Activated CD4-positive, alpha-beta T cell treated with anti-CD3 and anti-CD28 coated beads, Interleukin-2, Interleukin-6, amounts not matched to agents 100 ng/mL and 50 ng/mL, durations not matched to agents 16 hours and 8 hours (primary cell): ENCODE results near the gene DUSP8.

Experiments
- DNase-seq: peaks from one replicate; pipeline ENCODE4 v3.0.0-alpha.2; 2020

Gene DUSP8

DNA sequence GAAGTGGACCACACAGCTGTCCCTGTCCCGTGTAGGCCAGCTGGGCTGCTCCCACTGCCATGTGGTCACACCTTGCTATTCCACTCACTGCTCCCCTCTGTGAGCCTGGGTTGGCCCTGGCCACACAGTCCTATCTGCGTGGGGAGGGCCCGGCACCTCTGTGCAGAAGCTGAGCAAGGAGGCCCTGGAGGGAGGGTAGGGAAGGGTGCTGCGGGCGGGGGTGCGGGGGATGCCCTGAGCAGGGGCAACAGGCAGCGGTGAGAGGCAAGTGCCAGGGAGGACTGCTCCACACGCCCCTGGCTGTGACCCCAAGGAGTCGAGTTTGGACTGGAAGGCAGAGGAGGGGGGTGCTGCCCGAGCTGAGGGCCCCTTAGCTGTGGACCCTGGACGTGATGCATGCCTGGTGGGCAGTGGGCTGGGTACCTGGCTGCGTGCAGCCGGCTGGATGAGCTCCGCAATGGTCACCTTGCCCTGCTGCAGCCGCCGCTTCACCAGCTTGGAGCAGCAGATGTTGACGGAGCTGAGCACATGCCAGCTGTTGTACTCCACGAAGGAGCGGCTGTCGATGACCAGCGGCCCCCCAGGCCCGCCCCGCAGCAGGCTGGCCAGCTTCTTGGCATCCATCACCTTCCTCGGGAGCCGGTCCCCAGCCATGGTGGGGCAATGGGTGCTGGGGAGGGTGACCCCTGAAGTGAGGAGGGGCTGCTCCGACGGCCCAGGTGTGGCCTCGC, 6.7 kb downstream of the DUSP8 start:
- DNase-seq = no peak

DNA sequence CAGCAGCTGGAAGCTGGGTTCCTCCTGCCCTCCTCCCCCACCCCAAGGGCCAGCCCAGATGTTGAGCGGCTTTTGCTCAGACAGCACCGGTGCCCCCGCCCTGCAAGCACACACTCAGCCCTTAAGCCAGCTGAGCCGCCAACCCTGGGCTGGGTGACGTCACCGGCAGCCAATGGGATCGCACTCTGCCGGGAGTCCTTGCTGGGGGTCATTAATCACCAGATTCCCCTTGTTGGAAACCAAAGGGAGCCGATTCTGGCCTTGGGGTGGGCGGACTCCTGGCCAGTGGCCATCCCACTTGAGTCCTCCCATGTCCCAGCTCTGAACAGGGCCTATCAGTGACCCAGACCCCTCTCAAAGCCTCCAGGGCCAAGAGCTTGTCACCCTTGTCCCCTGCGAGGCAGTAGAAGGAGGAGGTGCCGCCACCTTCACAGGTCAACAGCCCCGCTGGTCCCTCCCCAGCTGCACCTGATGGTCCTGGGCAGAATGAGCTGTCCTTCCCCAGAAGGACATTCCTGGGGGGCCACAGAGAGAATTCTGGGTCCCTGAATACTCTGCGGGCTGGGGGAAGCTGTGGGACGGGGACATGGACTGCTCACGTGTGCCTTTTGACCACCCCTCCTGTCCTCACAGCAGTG, 7.4 kb downstream of the DUSP8 start:
- no peak for DNase-seq

DNA sequence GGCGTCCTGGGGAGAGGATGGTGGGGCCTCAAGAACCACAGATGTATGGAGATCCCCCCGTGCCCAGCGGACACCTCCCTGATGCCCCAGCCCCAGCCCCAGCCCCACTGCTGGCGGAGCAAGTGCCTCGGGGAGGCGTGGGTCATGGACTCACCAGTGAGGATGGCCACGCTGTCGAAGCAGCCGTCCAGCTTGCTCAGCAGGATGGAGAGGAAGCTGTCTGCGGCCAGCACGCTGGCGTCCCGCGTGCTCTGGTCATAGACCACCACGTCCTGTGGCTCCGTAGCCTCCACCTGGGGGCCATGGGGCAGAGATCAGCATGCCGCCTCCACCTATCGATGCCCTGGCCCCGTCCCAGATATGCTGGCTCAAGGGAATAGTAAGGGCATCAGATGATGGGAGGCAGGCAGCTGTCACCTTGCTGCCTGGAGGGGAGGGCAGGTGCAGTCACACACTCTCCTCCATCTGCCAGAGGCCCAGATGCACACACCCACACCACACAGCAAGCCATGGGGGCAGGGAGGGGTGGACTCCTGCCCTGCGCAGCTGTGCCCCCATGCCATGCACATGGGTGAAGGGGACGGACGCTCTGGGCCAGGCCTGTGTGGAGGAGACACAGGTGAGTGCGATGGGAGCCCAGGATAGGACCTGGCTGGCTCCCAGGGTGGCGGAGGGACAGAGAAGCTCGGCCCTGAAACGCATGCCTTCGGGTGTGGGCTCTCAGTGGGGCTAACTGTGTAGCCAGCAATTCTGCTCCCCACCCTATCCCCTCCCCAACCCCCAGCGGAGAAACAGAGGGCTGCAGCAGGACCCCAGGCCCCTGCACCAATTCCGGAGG, 8.2 kb downstream of the DUSP8 start:
- DNase-seq = no peak

DNA sequence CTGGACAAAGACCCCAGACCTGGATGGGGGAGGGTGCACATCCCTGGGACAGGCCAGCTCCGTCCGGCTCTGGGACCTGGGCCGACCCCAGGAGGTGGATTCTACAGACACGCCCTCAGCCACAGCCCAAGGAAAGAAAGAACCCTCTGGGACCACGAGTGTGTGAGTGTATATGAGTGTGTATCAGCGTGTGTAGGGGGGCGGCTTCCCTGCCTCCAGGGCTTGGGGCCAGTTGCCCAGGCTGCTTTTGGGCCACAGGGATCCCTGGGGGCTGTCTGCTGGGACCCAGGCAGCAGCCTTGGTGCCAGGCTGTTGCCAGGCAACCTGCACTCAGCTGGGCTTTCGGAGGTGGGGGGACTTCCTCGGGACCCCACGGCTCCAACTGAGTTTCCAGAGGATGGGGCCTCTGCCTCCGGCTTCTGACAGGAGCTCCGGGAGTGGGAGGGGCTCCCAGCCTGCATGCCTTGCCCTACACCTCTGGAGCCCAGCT, 8.9 kb downstream of the DUSP8 start:
- DNase-seq = no peak

DNA sequence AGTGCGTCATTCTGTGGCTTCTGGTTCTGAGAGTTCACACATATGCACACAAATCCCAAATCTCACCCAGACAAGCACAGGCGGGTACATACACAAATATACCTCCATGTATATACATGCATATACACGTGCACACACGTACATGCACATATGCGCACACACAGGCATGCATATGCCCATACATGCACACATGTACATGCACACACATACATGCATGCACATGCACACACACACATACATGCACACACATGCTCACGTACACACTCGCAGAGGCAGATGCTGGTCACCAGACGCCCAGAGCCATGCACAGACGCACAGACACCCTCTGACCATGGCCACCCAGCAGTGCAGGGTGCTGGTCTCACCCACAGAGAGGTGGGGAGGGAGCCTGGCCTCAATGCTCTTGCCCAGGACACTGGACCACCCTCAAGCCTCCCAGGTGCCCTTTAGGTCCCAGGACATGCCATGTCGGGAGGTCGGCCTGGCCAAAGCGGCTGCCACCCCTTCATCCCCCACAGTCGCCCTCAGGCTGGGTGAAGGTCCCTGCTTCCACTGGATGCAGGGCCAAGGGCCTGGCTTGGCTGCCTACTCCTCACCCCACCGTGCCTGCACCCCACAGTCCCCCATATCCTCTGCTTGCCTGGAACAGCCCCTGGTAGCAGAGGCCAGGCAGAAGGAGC, 9.5 kb downstream of the DUSP8 start:
- no peak for DNase-seq

DNA sequence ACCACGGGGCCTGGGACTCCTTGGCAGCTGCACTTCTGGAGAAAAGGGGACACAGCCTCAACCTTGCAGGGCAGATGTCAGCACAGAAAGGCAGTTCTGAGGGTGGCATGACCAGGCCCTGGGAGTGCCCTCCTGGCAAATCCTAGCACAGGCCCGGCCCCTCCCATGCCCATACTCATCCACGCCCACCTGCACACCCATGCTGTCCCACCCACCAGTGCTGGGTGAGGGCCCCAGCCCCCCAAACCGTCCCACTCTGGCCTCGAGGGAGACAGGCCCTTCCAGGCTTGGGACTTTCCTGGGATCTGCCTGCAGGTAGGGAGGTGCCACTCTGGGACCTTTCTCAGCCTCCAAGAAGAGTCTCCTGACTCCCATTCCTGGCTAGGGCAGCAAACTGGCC, 10.1 kb downstream of the DUSP8 start:
- DNase-seq = no peak

DNA sequence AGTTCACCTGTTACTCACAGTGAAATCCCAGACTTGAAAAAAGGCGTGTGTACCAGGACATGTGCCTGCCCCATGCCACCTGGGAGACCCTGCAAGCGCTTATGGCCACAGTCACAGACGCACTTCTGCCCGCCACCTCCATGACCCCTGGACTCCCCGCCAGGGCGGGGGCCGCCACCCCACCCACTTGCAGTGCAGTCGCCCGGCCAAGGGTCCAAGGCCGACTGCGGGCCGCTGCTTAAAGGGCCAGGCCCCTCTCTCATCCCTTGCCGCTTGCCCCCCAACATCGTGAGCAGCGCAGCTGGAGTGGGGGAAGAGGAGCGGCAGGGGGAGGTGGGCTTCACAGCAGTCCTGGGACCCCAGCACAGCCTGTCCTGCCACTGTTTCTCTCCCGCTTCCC, 10.8 kb downstream of the DUSP8 start:
- no peak for DNase-seq

DNA sequence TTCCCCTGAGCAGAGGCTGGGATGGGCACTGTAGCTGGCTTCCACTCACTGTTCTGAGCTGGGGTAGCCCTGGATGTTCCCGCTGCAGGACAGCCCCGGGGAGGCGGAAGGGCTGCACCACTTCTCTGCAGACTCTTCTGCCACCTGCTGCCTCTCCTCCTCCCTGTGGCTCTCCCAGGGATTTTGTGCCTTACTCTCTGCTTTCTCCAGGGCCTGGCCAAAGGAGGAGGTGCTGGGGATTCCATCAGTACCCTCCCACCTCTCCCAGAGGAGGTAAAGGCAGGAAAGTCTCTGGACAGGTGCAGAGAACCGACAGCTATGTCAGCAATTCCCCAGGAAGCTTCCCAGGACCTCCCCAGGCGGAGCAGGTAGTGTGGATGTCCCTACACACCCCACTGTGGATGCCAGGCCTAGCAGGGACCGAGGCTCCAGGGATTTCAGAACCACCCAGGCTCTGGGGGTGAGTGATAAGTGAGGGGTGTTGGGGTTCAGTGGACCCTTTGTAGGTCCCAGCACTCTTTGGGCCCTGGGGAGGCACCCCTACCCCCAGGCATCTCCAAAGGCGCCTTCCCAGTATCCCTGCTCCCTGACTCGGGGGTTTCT, 11.3 kb downstream of the DUSP8 start:
- no peak for DNase-seq

DNA sequence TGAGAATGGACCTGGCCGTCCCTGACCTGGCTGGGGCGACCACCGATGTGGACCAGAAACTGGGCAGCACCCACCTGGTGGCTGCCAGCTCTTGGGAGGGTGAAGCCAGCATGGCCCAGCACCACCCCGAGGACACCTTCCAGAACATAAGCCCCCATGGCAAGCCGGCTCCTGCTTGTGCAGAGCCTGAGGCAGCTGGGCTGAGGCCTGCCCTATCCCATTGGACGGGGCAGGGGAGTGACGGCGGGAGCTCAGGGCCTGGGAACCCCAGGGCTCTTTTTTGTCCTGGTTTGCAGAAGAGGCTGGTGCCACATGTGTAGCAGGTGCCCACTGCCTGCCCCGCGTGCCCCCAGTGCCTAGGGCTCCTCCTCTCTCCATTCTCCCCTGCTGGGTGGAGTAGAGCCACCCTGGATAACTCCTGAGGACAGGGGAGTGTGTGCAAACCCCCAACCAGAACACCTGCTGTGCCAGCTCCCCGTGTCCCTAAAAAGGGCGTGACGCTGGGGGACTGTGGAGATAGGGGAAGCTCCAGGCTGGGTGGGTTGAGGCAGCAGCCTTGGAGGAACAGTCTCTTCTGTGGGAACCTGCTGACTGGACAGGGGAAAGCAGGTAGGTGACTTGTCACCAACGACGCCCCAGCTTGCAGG, 11.9 kb downstream of the DUSP8 start:
- no peak for DNase-seq

DNA sequence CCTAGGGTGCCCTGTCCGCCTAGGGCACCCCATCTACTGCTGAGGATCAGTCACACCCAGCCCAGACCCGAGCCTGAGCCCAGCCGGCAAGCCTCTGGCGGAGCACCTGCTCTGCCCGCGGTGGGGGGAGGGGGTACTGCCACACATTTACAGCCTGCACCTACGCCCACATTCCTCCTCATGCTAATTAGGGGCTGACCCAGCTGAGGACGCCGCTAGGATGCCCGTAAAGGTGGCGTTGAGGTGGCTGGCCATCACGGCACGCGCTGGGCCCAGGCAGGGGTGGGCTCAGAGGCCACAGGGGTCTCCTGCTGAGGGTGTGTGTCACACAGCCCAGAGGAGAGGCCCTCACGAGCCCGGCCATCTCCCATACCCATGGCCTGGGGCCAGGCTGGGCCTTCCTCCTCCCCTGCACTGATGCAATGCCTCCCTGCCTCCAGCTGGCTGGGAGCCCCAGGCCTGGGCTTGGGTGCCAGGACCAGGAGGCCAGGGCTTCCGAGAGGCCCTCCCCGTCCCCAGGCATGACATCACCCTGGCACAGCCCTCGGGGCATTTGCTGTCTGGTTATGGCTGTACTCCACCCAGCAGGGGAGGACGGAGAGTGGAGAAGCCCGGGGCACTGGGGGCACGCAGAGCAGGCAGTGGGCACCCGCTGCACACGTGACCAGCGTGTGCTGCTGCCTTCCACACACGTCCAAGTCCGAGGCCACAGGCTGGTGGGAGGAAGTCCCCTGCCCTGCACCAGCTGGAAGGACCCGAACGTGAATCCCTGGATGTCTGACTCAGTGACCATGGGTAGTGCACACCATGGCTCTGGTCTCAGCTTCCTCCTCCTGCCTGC, 12.7 kb downstream of the DUSP8 start:
- DNase-seq = no peak

DNA sequence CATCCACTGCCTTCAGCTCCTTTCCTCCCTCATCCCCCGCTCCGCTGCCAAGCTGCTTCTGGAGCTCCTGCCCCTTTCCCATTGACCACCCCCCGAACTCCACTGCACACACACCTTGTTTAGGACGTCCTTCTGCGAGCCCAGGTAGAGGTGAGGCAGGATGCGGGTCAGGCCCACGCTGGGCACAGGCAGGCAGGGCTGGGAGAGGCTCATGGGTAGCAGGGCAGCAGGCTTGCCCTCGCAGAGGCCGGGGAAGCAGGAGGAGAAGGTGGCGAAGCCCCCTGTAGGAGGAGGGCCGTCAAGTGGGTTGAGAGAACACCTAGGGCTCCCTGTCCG, 13.3 kb downstream of the DUSP8 start:
- no peak for DNase-seq

DNA sequence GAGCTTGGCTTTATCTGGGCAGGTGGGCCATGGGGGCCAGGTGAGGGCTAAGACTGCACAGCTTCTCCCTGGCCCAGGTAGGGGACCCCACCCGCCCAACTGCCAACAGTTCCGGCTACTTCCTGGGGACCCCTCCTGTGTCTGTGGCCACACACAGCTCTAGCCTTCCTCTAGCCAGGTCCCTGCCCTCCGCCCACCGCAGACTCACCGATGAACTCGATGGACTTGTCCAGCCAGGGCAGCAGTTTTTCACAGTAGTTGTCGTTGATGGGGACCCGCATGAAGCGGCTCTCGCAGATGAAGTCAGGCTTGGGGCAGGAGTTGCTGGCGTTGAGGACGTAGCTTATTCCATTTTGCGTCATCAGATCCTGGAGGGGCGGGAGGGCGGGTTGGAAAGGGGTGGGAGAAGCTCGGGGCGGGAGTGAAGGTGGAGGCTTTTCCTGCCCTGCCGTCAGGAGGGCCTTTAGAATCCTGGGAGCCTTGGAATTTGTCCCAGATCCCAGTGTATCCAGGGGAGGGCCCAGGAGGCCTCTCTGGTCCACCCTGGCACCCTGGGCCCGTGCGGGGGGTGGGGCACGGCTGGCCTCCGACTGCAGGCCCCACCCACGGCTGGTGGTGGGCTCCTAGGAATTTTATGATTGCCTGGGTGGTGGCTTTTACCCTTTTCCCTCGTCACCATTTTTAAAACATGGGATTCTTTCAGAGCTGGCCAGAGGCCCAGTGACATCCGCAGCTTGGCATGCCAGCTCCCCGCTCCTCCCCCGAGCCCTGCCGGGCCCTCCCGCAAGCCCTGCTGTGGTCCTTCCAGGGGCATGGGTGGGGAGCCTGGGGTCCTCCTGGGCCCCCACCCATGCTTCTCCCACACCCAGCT, 13.9 kb downstream of the DUSP8 start:
- no peak for DNase-seq

DNA sequence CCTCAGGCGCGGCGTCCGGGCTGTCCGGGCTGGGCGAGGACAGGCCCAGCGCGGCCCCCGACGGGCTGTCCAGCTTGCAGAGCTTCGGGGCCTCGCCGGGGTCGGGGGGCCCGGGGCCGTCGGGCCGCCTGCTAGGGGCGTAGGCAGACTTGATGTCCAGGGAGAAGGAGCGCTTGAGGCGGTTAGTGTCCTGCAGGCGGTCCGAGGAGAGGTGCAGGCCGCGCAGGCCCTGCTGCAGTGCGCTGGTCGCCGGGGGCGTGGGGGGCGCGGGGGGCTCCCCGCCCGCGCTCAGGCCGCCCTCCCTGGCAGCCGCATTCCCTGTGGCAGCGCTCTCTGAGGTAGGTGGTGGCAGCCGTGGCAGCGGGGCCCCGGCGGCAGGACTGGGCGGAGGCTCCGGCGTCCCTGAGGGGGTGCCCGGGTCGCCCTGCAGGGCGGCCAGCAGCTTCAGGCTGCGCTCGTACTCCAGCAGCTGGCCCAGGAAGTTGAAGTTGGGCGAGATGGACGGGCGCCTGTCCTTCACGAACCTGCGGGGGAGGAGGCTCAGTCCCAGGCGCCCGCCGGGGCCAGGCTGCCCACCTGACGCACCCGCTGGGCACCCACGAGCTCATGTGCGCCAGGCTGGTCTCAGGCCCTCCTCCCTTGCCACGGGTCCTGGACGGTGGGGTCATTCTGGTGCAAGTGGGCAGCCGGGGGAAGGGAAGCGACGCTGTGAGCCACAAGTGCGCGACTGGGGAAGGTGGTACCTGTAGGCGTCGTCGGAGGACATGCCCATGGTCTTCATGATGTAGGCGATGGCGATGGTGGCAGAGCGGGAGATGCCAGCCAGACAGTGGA, 14.8 kb downstream of the DUSP8 start:
- no peak for DNase-seq

DNA sequence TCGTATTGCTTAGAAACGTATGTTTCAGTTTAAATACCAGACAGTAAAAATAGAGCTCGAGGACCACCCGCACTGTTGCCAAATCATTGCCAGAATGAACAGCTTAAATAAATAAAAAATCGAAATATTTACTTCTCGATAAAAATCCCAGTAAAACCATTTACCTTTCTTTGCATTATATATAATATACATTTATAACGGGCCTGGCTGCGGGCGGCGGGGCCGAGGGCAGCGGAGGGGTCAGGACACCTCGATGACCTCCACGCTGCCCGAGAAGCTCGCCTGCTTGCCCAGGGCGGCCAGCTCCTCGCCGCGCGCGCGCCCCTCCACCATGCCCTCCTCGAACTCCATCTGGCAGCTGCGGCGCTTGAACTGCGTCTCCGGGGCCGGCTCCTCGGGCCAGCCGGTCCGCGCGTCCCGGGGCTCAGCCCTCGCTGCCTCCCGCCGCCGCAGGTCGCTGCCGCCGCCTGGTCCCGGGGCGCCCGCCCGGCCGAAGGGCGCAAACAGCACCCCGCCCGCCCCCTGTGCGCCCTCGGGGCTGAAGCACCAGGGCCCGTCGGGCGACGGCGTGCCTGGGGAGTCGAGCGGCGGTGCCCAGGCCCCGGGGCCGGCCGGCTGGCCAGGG, 15.7 kb downstream of the DUSP8 start:
- no peak for DNase-seq

DNA sequence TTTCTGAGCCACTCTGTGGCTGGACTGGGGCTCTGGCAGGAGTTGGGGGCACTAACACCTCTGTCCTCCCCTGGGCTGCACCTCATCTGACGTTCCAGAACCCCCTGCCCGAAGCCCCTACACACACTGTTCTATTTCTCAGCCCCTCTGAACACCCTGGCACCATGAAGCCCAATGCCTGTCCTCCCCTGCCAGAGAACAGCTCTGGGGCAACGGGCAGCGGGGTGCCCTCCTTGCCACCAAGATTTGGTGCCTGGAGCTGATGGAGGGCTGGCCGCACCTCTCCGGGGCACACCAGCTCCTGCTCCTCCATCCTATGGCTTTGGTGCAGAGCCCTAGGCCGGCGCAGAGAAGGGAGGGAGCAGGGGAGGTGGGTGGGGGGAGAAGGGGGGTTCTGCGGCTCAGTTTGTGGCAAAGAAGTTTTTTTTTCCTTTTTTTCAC, 16.3 kb downstream of the DUSP8 start:
- no peak for DNase-seq

DNA sequence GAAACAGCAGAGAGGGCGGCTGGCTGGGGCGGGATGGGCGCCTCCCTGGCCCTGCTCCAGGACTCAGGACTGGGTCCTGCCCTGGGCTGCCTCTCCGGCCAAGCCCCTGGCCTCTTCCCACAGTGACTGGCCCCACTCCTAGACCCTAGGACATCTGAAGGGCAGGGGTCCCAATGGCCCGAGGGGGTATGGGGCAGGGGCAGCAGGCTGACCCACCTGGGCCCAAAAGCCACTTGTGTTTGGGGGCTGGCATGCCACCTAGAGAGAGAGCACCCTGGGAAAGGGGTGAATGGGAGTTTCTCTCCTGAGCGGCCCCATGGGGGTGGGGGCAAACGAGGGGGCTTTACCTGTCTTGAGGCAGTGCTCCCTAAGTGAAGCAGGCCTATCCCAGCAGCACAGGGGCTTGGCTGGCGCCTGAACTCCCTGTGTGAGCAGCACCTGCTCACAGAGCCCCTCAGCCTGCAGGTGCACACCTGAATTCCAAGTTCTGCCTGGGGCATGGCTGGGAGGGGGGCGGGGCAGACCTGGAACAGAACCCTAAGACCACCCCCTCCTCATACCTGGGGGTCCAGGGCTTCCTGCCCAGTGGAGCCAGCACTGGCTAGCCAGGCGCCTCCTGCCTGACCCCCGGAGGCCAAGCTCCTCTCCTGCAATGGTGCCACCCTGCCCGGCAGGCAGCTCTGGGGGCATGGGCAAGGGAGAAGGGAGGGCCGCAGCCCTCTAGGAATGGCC, 16.9 kb downstream of the DUSP8 start:
- DNase-seq = no peak

DNA sequence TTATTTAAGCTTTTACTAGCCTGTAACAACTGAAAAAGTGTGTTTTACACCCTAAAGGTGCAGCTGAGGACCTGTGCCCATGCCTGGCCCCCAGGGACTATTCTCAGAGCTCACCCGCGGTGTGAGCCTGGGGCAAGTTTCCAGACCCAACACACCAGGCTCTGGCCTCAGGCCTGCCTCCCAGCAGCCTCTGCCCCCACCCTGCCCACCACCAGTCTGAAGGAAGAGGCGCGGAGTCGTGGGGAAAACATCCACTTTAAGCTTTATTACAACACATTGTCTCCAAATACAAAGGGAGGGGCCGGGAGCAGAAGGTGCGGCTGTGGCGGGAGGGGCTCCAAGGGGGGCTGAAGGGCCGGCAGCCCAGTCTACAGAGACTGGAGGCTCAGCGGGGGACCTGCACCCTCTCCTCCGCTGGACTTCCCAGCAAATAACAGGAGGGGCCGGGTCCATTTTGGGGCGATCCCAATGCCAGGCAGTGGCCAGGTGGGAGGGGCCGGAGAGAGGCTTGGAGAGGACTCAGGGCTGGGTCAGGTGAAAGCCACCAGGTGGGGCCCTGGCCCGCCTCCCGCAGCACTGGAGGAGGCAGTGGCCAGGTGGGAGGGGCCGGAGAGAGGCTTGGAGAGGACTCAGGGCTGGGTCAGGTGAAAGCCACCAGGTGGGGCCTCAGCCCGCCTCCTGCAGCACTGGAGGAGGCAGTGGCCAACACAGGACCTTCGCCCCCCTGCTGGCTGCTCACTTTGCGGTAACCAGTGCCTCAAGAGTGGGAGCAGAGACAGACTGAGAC, 18.1 kb downstream of the DUSP8 start:
- DNase-seq = no peak
